GM23338 (cell line): ENCODE measurements around the gene OR51B2. TPM values are rescaled to one million over a fixed set of nuclear protein-coding genes. Genes with fewer than 3 reads are reported as not detected.

Experiments
- ATAC-seq: fragments of 200-7000 bp; cut with Tn5 transposase; 3 replicates; pipeline ENCODE4 v1.9.1; 2020
- DNase-seq: peaks from one replicate; pipeline ENCODE4 v3.0.0-alpha.2; 2015; ENCODE audit warnings: low spot score
- H2AFZ ChIP-seq: fragments of 200-600 bp; sonication (generic); 2 replicates; pipeline ENCODE4 v1.8.0; 2016; ENCODE audit warnings: antibody characterized with exemption, mild to moderate bottlenecking, moderate library complexity
- H3F3A ChIP-seq: fragments of 200-600 bp; sonication (generic); replicated peaks from 2 replicates; pipeline ENCODE4 v1.8.0; 2017; ENCODE audit warnings: antibody characterized with exemption, mixed run types, low read depth
- H3K27ac ChIP-seq: fragments of 200-600 bp; sonication (generic); 2 replicates; pipeline ENCODE4 v1.6.1; 2016; ENCODE audit warnings: low read depth
- H3K27me3 ChIP-seq: fragments of 200-600 bp; sonication (generic); 2 replicates; pipeline ENCODE4 v1.8.0; 2016; ENCODE audit warnings: mild to moderate bottlenecking, mixed run types, moderate library complexity; ENCODE audit not compliant: insufficient read depth
- H3K36me3 ChIP-seq: fragments of 200-600 bp; sonication (generic); 2 replicates; pipeline ENCODE4 v1.8.0; 2016; ENCODE audit warnings: mild to moderate bottlenecking; ENCODE audit not compliant: insufficient read depth
- H3K4me1 ChIP-seq: fragments of 200-600 bp; sonication (generic); 2 replicates; pipeline ENCODE4 v1.8.0; 2016; ENCODE audit warnings: mild to moderate bottlenecking, moderate library complexity; ENCODE audit not compliant: insufficient read depth
- H3K4me2 ChIP-seq: fragments of 200-600 bp; sonication (generic); 2 replicates; pipeline ENCODE4 v1.7.1; 2017; ENCODE audit warnings: mixed run types
- H3K4me3 ChIP-seq: fragments of 200-600 bp; sonication (generic); 2 replicates; pipeline ENCODE4 v1.6.1; 2016; ENCODE audit warnings: mixed run types
- H3K79me2 ChIP-seq: fragments of 200-600 bp; sonication (generic); replicated peaks from 2 replicates; pipeline ENCODE4 v1.8.0; 2017; ENCODE audit warnings: mild to moderate bottlenecking; ENCODE audit not compliant: insufficient read depth
- H3K9me2 ChIP-seq: fragments of 200-600 bp; sonication (generic); 2 replicates; pipeline ENCODE4 v1.8.0; 2017; ENCODE audit not compliant: insufficient read depth
- H4K20me1 ChIP-seq: fragments of 200-600 bp; sonication (generic); replicated peaks from 2 replicates; pipeline ENCODE4 v1.8.0; 2017; ENCODE audit warnings: mild to moderate bottlenecking; ENCODE audit not compliant: insufficient read depth
- H3K27ac Mint-ChIP-seq: 2 replicates; pipeline ENCODE4 v1.8.0; 2020; ENCODE audit warnings: inconsistent platforms, mild to moderate bottlenecking, moderate library complexity, mixed read lengths
- H3K27me3 Mint-ChIP-seq: 3 replicates; pipeline ENCODE4 v1.8.0; 2022; ENCODE audit warnings: low read depth, mild to moderate bottlenecking, moderate library complexity, mixed read lengths, inconsistent platforms; ENCODE audit not compliant: insufficient read depth, poor library complexity
- H3K36me3 Mint-ChIP-seq: 3 replicates; pipeline ENCODE4 v1.8.0; 2021; ENCODE audit warnings: low read depth, mild to moderate bottlenecking, inconsistent platforms, moderate library complexity, mixed read lengths
- H3K4me1 Mint-ChIP-seq: 3 replicates; pipeline ENCODE4 v1.8.0; 2020; ENCODE audit warnings: mild to moderate bottlenecking, inconsistent platforms, mixed read lengths
- H3K4me3 Mint-ChIP-seq: 3 replicates; pipeline ENCODE4 v1.8.0; 2021; ENCODE audit warnings: moderate library complexity, mild to moderate bottlenecking, inconsistent platforms, mixed read lengths
- H3K9me3 Mint-ChIP-seq: 3 replicates; pipeline ENCODE4 v1.8.0; 2020; ENCODE audit warnings: moderate library complexity, mild to moderate bottlenecking, inconsistent platforms, mixed read lengths
- CREB1 ChIP-seq: fragments of 250-450 bp; sonication (Bioruptor Pico); IDR thresholded peaks from 2 replicates; pipeline ENCODE4 v1.5.0; 2020; ENCODE audit warnings: low read depth, mild to moderate bottlenecking, moderate library complexity
- CTCF ChIP-seq, 2 experiments: fragments of 200-600 bp in 1 of 2; sonication (generic) in 1 of 2; conservative IDR thresholded peaks; 2 replicates each; pipeline versions ENCODE4 v1.5.1 to v1.6.1; 2016 to 2017; ENCODE audit warnings: antibody characterized with exemption in 2 of 2, low read depth in 2 of 2, mild to moderate bottlenecking in 2 of 2, moderate library complexity in 1 of 2
- ETS1 ChIP-seq: IDR thresholded peaks from 2 replicates; pipeline ENCODE4 v1.6.1; 2016; ENCODE audit warnings: antibody characterized with exemption
- EZH2 ChIP-seq: fragments of 200-600 bp; sonication (generic); IDR thresholded peaks from one replicate; pipeline ENCODE4 v1.8.0; 2017; ENCODE audit warnings: antibody characterized with exemption, mild to moderate bottlenecking, low read depth; ENCODE audit not compliant: unreplicated experiment
- EZH2phosphoT487 ChIP-seq: fragments of 200-600 bp; sonication (generic); IDR thresholded peaks from one replicate; pipeline ENCODE4 v1.8.1; 2018; ENCODE audit warnings: antibody characterized with exemption; ENCODE audit not compliant: unreplicated experiment
- NANOG ChIP-seq: IDR thresholded peaks from 2 replicates; pipeline ENCODE4 v1.6.1; 2016; ENCODE audit warnings: antibody characterized with exemption, borderline replicate concordance
- REST ChIP-seq: IDR thresholded peaks from one replicate; pipeline ENCODE4 v1.6.1; 2018; ENCODE audit warnings: antibody characterized with exemption; ENCODE audit not compliant: unreplicated experiment
- ZNF331 ChIP-seq: fragments of 250-450 bp; sonication (Bioruptor Pico); IDR thresholded peaks from 2 replicates; pipeline ENCODE4 v1.5.0; 2020; ENCODE audit warnings: low read depth, mild to moderate bottlenecking, moderate library complexity
- polyA plus RNA-seq: library from polyadenylated mRNA; unstranded; fragments of >200 nt; fragmentation: Nextera tagmentation; extraction: Ambion mirVana; gene quantifications from 2 replicates; pipeline ENCODE4 v1.2.1, GENCODE V29; 2016
- total RNA-seq: library from RNA; depleted of rRNA; stranded (reverse); fragments of >200 nt; shearing (Covaris generic); gene quantifications from 2 replicates; pipeline ENCODE4 v1.2.3, GENCODE V29; 2014

OR51B2 gene
- total and polyA plus RNA-seq, 2 experiments from 2014 or later: not detected

GRCh38 chr11:5276697-5277096 lies 47.4 kb downstream of the OR51B2 start:
- no peak for ATAC-seq

GRCh38 chr11:5275369-5276110 lies 48.6 kb downstream of the OR51B2 start:
- H3F3A ChIP-seq: no peaks in the 10 kb centered on the region
- no peaks in the 10 kb centered on the region for H3K27me3 ChIP-seq
- peaks cover 7% of the 10 kb centered on the region; the same call in 2 of the 3 replicates for H3K4me1 Mint-ChIP-seq
- H2AFZ ChIP-seq: no peak overlapping the region
- H3K4me1 ChIP-seq: no peaks in the 10 kb centered on the region
- H4K20me1 ChIP-seq: no peaks in the 10 kb centered on the region
- no peaks in the 10 kb centered on the region for H3K36me3 ChIP-seq
- H3K27me3 Mint-ChIP-seq: no peaks in the 10 kb centered on the region
- no peak overlapping the region for H3K27ac Mint-ChIP-seq
- no peak for ATAC-seq
- no peak overlapping the region for H3K4me3 ChIP-seq
- H3K9me3 Mint-ChIP-seq: no peaks in the 10 kb centered on the region
- no peak for DNase-seq
- H3K79me2 ChIP-seq: no peaks in the 10 kb centered on the region
- TF ChIP-seq CTCF (conservative IDR thresholded peaks at IDR 0.05; ENCODE audit: low read depth in 2 of 2): no peak
- no peak for TF ChIP-seq ETS1
- TF ChIP-seq EZH2phosphoT487: no peak
- no peaks in the 10 kb centered on the region for H3K9me2 ChIP-seq
- no peak overlapping the region for H3K4me2 ChIP-seq
- H3K27ac ChIP-seq: no peak overlapping the region
- H3K4me3 Mint-ChIP-seq: no peak overlapping the region
- no peaks in the 10 kb centered on the region for H3K36me3 Mint-ChIP-seq

More at GRCh38 chr11:5276697-5277096, 47.4 kb downstream of the OR51B2 start:
- no peak overlapping the region for H3K4me3 ChIP-seq
- no peak for TF ChIP-seq ZNF331 (CRISPR knock-in tag)
- no peak for TF ChIP-seq EZH2
- no peak for TF ChIP-seq CREB1 (CRISPR knock-in tag)
- no peak for TF ChIP-seq NANOG
- TF ChIP-seq REST: no peak
- H3K9me2 ChIP-seq: no peaks in the 10 kb centered on the region
- H3K79me2 ChIP-seq: no peaks in the 10 kb centered on the region
- H3K4me2 ChIP-seq: no peak overlapping the region
- DNase-seq: no peak
- no peaks in the 10 kb centered on the region for H3F3A ChIP-seq
- H2AFZ ChIP-seq: no peak overlapping the region
- no peaks in the 10 kb centered on the region for H3K27me3 ChIP-seq
- H3K27ac Mint-ChIP-seq: no peak overlapping the region
- H4K20me1 ChIP-seq: no peaks in the 10 kb centered on the region
- peaks cover 10% of the 10 kb centered on the region for H3K4me1 Mint-ChIP-seq
- H3K36me3 ChIP-seq: no peaks in the 10 kb centered on the region
- H3K4me3 Mint-ChIP-seq: no peak overlapping the region
- no peaks in the 10 kb centered on the region for H3K36me3 Mint-ChIP-seq
- no peaks in the 10 kb centered on the region for H3K9me3 Mint-ChIP-seq
- H3K27me3 Mint-ChIP-seq: peaks cover 1% of the 10 kb centered on the region
- no peaks in the 10 kb centered on the region for H3K4me1 ChIP-seq
- H3K27ac ChIP-seq: no peak overlapping the region
